Fibroblast of pulmonary artery (primary cell): ENCODE results near the gene MOB3A.

Source experiments
- DNase-seq: peaks from one replicate; pipeline ENCODE4 v3.0.0-alpha.2; 2010; ENCODE audit warnings: low read depth
- H3K4me3 ChIP-seq: replicated peaks from 2 replicates; pipeline ENCODE4 v1.5.1; 2011; ENCODE audit warnings: low read depth, mild to moderate bottlenecking, control low read depth, low read length, moderate library complexity
- TF ChIP-seq, protein P1 (sequence below): IDR thresholded peaks from 2 replicates; pipeline ENCODE4 v1.5.1; 2011; ENCODE audit warnings: mild to moderate bottlenecking, control low read depth, low read length, inconsistent platforms; ENCODE audit errors: missing control alignments

Gene MOB3A

DNA sequence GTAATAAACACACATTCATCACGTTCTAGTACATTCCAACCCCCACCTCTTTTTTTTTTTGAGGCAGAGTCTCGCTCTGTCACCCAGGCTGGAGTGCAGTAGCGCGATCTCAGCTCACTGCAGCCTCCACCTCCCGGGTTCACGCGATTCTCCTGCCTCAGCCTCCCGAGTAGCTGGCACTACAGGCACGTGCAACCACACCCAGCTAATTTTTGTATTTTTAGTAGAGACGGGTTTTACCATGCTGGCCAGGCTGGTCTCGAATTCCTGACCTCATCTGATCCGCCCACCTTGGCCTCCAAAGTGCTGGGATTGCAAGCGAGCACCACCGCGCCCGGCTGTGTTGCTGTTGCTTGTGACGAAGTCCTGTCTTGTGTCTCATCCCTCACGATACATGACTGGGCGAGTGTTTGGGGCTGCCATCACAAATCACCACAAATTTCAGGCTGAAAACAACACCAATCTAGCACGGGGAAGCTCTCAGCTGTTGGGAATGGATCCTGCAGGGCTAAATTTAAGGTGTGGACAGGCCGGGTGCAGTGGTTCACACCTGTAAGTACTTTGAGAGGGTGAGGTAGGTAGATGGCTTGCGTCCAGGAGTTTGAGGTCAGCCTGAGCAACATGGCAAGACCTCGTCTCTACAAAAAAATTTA, 15.7 kb downstream of the MOB3A start:
- no peak for DNase-seq
- TF ChIP-seq, protein P1, sequence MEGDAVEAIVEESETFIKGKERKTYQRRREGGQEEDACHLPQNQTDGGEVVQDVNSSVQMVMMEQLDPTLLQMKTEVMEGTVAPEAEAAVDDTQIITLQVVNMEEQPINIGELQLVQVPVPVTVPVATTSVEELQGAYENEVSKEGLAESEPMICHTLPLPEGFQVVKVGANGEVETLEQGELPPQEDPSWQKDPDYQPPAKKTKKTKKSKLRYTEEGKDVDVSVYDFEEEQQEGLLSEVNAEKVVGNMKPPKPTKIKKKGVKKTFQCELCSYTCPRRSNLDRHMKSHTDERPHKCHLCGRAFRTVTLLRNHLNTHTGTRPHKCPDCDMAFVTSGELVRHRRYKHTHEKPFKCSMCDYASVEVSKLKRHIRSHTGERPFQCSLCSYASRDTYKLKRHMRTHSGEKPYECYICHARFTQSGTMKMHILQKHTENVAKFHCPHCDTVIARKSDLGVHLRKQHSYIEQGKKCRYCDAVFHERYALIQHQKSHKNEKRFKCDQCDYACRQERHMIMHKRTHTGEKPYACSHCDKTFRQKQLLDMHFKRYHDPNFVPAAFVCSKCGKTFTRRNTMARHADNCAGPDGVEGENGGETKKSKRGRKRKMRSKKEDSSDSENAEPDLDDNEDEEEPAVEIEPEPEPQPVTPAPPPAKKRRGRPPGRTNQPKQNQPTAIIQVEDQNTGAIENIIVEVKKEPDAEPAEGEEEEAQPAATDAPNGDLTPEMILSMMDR, result no peak
- no peak overlapping the region for H3K4me3 ChIP-seq

DNA sequence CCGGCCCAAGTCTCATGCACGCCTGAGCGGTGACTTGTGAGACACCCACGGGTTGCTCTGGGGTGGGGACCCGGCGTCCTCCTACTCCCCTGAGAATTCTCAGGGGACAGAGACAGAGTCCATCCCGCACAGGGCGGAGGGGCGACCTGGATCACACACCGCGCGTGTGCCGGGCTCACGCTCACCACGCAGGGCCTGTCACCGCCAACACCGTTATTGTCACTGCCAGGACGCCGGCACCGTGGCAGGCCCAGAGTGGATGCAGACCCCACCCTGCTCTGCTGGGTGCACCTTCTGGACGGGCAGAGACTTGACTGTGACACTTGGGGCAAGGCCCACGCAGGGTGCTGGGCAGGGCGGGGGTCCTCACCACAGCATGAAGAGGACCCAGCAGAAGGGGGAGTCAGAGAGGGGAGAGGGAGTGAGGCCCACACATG, 16.2 kb downstream of the MOB3A start:
- no peak overlapping the region for H3K4me3 ChIP-seq
- TF ChIP-seq, protein P1, result no peak
- DNase-seq, result no peak

DNA sequence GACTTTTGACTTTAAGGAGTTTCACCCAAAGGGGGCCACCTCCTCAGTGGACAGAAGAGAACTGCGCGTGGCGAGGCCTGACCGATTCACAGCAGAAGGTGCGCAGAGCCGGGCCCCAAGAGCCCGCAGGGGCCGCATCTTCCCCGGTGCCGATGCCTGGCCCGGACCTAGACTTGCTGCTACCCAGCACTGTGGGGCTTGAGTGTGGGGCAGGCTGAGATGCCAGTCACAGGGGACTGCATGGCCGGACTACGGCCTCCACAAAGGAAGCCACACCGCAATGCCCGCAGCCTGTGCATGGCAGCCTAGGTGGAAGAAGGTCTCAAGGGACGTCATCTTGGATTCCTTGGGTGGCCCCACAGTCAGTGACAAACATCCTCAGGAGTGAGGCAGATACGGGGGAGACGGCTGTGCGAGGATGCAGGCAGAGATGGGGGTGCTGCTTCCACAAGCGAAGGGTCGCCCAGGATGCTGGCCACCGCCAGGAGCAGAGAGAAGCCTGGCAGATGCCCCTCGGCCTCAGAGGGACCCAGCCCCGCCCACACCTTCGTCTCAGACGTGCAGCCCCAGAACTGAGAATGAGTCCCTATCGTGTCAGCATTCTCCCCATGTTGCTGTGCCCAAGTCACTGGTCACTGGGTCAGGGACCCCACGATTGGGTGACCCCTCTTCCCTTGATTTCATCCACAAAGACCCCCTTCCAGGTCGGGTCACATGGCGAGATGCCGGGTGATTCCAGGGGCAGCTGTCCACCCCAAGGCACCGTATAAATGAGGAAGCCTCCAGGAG, 16.9 kb downstream of the MOB3A start:
- no peak overlapping the region for H3K4me3 ChIP-seq
- no peak for DNase-seq
- TF ChIP-seq, protein P1, result no peak

DNA sequence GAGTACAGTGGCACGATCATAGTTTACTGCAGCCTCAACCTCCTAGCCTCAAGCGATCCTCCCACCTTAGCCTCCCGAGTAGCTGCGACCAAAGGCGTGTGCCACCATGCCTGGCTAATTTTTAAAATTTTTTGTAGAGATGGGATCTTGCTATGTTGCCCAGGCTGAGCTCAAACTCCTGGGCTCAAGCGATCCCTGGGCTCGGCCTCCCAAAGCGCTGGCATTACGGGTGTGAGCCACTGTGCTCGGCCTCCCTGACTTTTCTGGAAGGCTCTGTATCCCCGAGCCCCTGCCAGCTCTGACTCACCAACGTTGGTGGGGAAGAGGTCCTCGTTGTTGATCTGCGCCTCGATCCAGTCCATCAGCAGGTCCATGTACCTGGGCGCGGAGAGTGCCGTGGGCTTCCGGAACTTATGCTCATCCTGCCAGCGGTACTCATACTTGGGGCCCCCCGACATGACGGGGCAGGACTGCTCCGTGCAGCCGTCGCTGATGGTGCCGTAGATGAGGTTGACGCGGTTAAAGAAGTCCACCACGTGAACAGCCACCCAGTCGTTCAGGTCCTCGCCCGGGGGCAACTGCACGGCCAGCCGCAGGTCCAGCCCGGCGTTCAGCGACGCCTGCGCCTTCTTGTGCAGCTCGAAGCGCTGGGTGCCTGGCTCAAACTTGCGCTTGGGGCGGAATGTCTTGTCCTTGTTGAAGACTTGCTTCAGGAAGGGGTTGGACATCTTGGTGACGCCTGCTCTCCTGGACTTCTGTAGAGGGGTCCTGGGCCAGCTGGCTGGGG, 18.1 kb downstream of the MOB3A start:
- no peak for DNase-seq
- no peak overlapping the region for H3K4me3 ChIP-seq
- TF ChIP-seq, protein P1, result no peak

DNA sequence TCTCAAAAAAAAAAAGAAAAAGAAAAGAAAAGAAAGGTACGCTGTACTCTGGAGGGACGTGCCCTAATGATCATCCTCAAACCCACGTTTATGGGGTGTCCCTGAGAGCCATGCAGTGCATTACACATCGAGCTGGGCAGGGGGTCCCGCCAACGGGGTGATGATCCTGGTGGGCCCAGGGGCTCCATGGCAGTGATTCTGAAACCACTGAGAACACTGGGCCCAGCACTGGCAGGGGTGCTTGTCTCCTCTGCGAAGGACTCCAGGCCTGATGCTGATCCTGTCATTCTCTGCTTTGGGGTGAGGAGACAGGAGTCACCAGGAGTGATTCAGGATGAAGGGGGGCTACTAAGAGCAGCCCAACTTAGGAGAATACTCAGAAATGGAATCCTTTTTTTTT, 18.7 kb downstream of the MOB3A start:
- H3K4me3 ChIP-seq, result no peak overlapping the region
- TF ChIP-seq, protein P1, result no peak
- no peak for DNase-seq

DNA sequence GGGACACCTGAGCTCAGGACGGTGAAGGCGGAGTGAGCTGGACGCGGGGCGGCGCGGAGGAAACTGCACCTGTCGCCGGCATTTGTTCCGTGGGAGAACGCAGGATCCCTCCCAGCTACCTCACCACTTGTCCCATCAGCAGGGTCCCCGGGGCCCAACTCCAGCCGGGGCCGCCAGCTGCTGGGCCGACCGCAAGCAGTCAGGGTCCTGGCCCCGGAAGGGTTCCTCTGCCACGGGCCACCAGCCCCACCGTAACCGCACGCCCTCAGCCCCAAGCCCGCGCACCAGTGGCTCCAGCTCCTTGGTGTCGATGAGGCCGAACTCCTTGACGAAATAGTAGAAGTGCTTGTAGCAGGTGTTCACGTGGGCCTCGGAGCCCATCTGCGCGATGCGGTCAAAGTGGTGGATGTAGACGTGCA, 19.6 kb downstream of the MOB3A start:
- TF ChIP-seq, protein P1, result no peak
- no peak overlapping the region for H3K4me3 ChIP-seq

More for the DNA sequence above, 19.6 kb downstream of the MOB3A start:
- no peak for DNase-seq
